Measurements from ENCODE around the gene MAGEA10. TPM values are rescaled to one million over a fixed set of nuclear protein-coding genes. Genes with fewer than 3 reads are reported as not detected.

The MAGEA10 gene
- total and polyA plus RNA-seq, 2 donors (not counting 1 experiment from before 2014, with no cell fraction given), result not detected

GRCh38 chrX:152149648-152150047, 11.3 kb upstream of the MAGEA10 start:
- POLR2A ChIA-PET, result no interaction called here

GRCh38 chrX:152139589-152139988, 1.2 kb upstream of the MAGEA10 start:
- Mint-ChIP-seq H3K4me3 (no peak overlapping the region), H3K27me3 (no peaks in the 10 kb centered on the region), H3K27ac (no peak overlapping the region), H3K9me3 (ENCODE audit: insufficient read depth) (no peaks in the 10 kb centered on the region), H3K4me1 (no peaks in the 10 kb centered on the region)
- no CpG with 5 or more reads among the region's 9 CpGs for WGBS (ENCODE audit: insufficient coverage)
- POLR2A ChIA-PET, result no interaction called here
- no peak for TF ChIP-seq CTCF (IDR thresholded peaks at IDR 0.05)
- TF ChIP-seq EZH2 (IDR thresholded peaks at IDR 0.05; ENCODE audit: borderline replicate concordance, insufficient read depth, low read depth, low read length, poor library complexity, severe bottlenecking), result no peak
- CTCF ChIA-PET, result no interaction called here
- Histone ChIP-seq H4K20me1 (ENCODE audit: control insufficient read depth, insufficient read depth, low read length, poor library complexity, severe bottlenecking) (no peaks in the 10 kb centered on the region), H3K27me3 (replicated peaks in 1 of 4; ENCODE audit: control extremely low read depth in 1 of 4, control insufficient read depth in 3 of 4, insufficient read depth in 4 of 4, low read length in 3 of 4) (no peaks in the 10 kb centered on the region), H3K36me3 (replicated peaks in 1 of 2; ENCODE audit: control extremely low read depth in 1 of 2, control insufficient read depth in 1 of 2, extremely low read depth in 1 of 2, insufficient read depth in 2 of 2, low read length in 1 of 2) (no peaks in the 10 kb centered on the region), H3K27ac (ENCODE audit: low read length in 2 of 2) (no peak overlapping the region), H3K4me2 (replicated peaks; ENCODE audit: low read depth, low read length, poor library complexity, severe bottlenecking) (no peak overlapping the region), H3K9ac (ENCODE audit: low read length) (no peak overlapping the region), H3K4me1 (ENCODE audit: control insufficient read depth in 2 of 2, insufficient read depth in 2 of 2, low read length in 2 of 2) (no peaks in the 10 kb centered on the region), H3K9me3 (ENCODE audit: control extremely low read depth in 1 of 3, control insufficient read depth in 2 of 3, insufficient read depth in 1 of 3, low read length in 2 of 3) (no peaks in the 10 kb centered on the region), H3K4me3 (ENCODE audit: control extremely low read depth in 1 of 5, extremely low read depth in 1 of 5, insufficient read depth in 1 of 5, low read depth in 2 of 5, low read length in 4 of 5) (no peak overlapping the region), H3K79me2 (ENCODE audit: control insufficient read depth, insufficient read depth, low read length) (no peaks in the 10 kb centered on the region), H2AFZ (ENCODE audit: insufficient read depth, low read depth, low read length, poor library complexity, severe bottlenecking) (no peak overlapping the region)
- no peak for ATAC-seq (ENCODE audit: low read depth)
- no peak for DNase-seq
- intact Hi-C loops (cut with micrococcal nuclease), result no loop called here

More at GRCh38 chrX:152149648-152150047, 11.3 kb upstream of the MAGEA10 start:
- Histone ChIP-seq H3K36me3 (replicated peaks in 1 of 2; ENCODE audit: control extremely low read depth in 1 of 2, control insufficient read depth in 1 of 2, extremely low read depth in 1 of 2, insufficient read depth in 2 of 2, low read length in 1 of 2) (no peaks in the 10 kb centered on the region), H3K9ac (ENCODE audit: low read length) (no peak overlapping the region), H3K27ac (ENCODE audit: low read length in 2 of 2) (no peak overlapping the region), H4K20me1 (ENCODE audit: control insufficient read depth, insufficient read depth, low read length, poor library complexity, severe bottlenecking) (no peaks in the 10 kb centered on the region), H3K4me3 (ENCODE audit: control extremely low read depth in 1 of 5, extremely low read depth in 1 of 5, insufficient read depth in 1 of 5, low read depth in 2 of 5, low read length in 4 of 5) (no peak overlapping the region), H2AFZ (ENCODE audit: insufficient read depth, low read depth, low read length, poor library complexity, severe bottlenecking) (no peak overlapping the region), H3K79me2 (ENCODE audit: control insufficient read depth, insufficient read depth, low read length) (no peaks in the 10 kb centered on the region), H3K9me3 (ENCODE audit: control extremely low read depth in 1 of 3, control insufficient read depth in 2 of 3, insufficient read depth in 1 of 3, low read length in 2 of 3) (no peaks in the 10 kb centered on the region), H3K27me3 (replicated peaks in 1 of 4; ENCODE audit: control extremely low read depth in 1 of 4, control insufficient read depth in 3 of 4, insufficient read depth in 4 of 4, low read length in 3 of 4) (no peaks in the 10 kb centered on the region), H3K4me2 (replicated peaks; ENCODE audit: low read depth, low read length, poor library complexity, severe bottlenecking) (no peak overlapping the region), H3K4me1 (ENCODE audit: control insufficient read depth in 2 of 2, insufficient read depth in 2 of 2, low read length in 2 of 2) (no peaks in the 10 kb centered on the region)
- ATAC-seq (ENCODE audit: low read depth) (no peak), DNase-seq (no peak)
- Mint-ChIP-seq H3K27me3 (no peaks in the 10 kb centered on the region), H3K4me1 (no peaks in the 10 kb centered on the region), H3K27ac (no peak overlapping the region), H3K9me3 (ENCODE audit: insufficient read depth) (no peaks in the 10 kb centered on the region), H3K4me3 (no peak overlapping the region)
- WGBS (ENCODE audit: insufficient coverage), result no CpG with 5 or more reads among the region's 2 CpGs
- intact Hi-C loops (cut with micrococcal nuclease), result no loop called here
- CTCF ChIA-PET, result no interaction called here
- no peak for TF ChIP-seq CTCF (IDR thresholded peaks at IDR 0.05)
- TF ChIP-seq EZH2 (IDR thresholded peaks at IDR 0.05; ENCODE audit: borderline replicate concordance, insufficient read depth, low read depth, low read length, poor library complexity, severe bottlenecking), result no peak

Data from B cell (primary cell).